MM.1S (cell line): ENCODE data around the gene ATMIN.

Source experiments
- CTCF ChIP-seq: fragments of 300-600 bp; sonication (generic); IDR thresholded peaks from 2 replicates; pipeline ENCODE4 v1.5.1; 2016; ENCODE audit warnings: antibody characterized with exemption, low read length, mixed read lengths
- EZH2 ChIP-seq: fragments of 300-600 bp; sonication (generic); optimal IDR thresholded peaks from 2 replicates; pipeline ENCODE3; 2017; ENCODE audit warnings: low read depth, mild to moderate bottlenecking, antibody characterized with exemption, low read length, mixed read lengths
- EZH2phosphoT487 ChIP-seq: fragments of 300-600 bp; sonication (generic); IDR thresholded peaks from 2 replicates; pipeline ENCODE4 v1.6.1; 2018; ENCODE audit warnings: antibody characterized with exemption, low read length

GRCh38 chr16:81006211-81006812 is 29.3 kb upstream of the ATMIN start:
- no peak for TF ChIP-seq CTCF
- TF ChIP-seq EZH2, result no peak
- TF ChIP-seq EZH2phosphoT487, result no peak
